ENCODE data around the gene MOCS1. TPM values are rescaled to one million over a fixed set of nuclear protein-coding genes. Genes with fewer than 3 reads are reported as not detected.

Gene MOCS1
- polyA plus RNA-seq, 10 donors = 4.5 to 7.1 (median 6.0) TPM

GRCh38 chr6:39925191-39925930 lies 8.9 kb downstream of the MOCS1 start:
- DNase-seq = no peak

- no peak for DNase-seq
Observed at GRCh38 chr6:39924283-39924682, 10.0 kb downstream of the MOCS1 start.

- DNase-seq = no peak
Observed at GRCh38 chr6:39923861-39924260, 10.4 kb downstream of the MOCS1 start.

DNA sequence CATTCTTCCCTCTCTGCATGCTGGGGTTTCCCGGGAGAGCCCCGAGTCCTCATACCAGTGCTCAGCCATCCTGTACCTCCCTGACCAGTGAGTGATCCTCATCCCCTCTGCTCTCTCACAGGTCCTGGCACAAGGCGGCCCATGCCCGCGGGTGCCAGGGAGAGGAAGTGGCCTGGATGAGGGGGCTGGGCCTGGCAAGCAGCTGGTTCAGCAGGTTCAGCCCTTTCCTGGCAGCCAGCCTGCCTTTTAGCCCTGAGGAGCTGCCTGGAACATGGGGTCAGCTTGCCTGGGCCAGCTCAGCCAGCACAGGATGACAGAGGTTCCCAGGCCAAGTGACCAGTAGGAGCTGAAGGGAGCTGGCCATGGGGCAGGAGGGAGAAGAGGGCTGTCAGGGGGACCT lies 10.9 kb downstream of the MOCS1 start:
- no peak for DNase-seq

DNA sequence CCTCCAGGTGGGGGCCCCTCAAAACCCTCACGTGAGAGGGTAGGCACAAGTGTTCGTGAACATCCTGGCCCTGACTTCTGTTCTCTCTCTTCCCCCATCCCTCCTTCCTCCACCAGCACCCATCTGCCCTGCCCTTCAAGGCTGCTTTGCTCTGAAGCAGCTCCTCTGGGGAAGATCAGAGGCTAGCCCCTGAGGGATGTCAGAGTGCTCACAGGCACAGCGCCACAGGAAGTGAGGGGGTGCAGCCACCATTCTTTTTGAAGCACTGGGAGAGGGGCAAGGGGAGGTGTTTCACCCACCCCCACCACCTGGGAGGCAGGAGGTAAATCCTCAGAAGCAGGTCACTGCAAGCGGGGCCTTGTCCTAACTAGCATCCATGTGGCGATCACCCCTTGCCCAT lies 11.4 kb downstream of the MOCS1 start:
- DNase-seq = no peak

DNA sequence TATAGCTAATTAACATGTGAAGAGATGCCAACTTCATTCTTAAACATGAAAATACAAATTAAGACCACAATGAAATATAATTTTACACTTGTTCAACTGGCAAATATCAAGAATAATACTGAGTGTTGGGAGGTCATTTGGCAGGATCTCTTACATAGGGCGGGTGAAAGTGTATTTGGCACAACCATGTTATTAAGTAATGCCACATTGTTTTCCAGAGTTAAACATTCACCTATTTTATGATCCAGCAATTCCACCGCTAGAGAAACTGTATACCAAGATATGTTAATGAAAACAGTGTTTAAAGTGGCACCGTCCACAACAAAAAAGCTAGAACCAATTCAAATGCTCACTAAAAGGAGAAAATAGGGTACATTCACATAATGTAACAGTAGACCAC lies 14.1 kb downstream of the MOCS1 start:
- no peak for DNase-seq

GRCh38 chr6:39918831-39919230 lies 15.4 kb downstream of the MOCS1 start:
- no peak for DNase-seq

- no peak for DNase-seq
Observed at GRCh38 chr6:39917981-39918380, 16.3 kb downstream of the MOCS1 start.

- DNase-seq = no peak
Observed at GRCh38 chr6:39917329-39917728, 16.9 kb downstream of the MOCS1 start.

DNA sequence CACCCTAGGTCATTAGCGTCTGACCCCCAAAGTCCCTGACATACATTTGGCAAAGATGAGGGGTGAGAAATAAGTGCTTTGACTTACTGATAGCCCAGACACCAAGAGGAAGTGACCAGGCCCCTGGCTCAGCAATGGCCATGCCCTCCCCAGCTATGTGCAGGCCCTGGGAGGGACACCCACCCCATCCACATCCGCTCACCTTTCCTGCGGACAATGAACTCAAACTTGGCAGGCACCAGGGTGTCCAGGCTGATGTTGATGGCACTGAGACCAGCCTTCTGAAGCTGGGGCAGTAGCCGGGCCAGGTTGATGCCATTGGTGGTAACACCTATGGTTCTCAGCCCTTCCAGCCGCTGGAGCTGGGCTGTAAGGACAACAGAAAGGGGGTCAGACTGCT lies 18.4 kb downstream of the MOCS1 start:
- DNase-seq = no peak

DNA sequence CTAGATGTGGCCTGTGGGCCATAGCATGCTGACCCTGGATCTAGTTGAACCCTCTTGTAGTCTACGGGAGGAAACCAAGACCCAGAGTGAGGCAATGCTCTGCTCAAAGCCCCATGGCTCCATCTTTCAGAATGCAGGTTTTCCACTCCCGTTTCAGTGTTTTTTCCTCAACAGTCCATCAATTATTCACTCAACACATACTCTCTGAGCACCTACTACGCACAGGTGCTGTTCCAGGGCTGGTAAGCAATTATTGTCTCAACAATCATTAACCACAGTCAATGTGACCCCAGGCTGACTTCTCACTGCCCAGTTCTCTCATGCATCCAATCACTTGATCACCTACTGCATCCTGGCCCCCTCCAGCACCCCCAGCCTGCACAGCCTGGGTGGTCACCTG lies 20.0 kb downstream of the MOCS1 start:
- DNase-seq = no peak

DNA sequence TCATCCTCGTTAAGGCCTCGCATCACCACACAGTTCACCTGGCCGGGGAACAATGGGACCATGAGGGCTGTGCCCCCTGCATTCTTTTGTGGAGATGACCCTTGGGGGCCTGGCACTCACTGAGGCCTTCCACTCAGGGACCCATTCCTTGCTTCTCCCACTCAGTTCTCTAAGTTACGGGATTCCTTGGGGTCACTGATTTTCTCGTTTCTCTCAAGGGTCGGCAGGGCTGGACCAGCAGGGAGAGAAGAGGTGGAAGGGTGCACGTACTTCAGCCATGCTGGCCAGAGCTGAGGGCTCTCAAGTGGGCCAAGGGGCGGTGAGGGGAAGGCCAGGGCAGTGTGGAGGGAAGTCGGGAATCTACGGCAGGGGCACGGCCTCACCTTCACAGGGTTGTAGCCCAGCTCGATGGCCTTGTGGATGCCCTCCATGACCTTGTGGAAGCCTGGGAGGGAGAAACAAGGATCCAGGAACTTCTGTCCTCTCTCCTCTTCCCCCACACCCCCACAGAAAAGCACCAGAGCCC lies 20.8 kb downstream of the MOCS1 start:
- DNase-seq = no peak

GRCh38 chr6:39912446-39912845 lies 21.8 kb downstream of the MOCS1 start:
- DNase-seq = no peak

- DNase-seq = no peak
Observed at GRCh38 chr6:39911513-39912125, 22.6 kb downstream of the MOCS1 start.

- DNase-seq = no peak
Observed at GRCh38 chr6:39910744-39911143, 23.5 kb downstream of the MOCS1 start.

GRCh38 chr6:39910164-39910563 lies 24.1 kb downstream of the MOCS1 start:
- DNase-seq = no peak

GRCh38 chr6:39909701-39910100 lies 24.6 kb downstream of the MOCS1 start:
- DNase-seq = no peak

- no peak for DNase-seq
Observed at GRCh38 chr6:39908838-39909583, 25.3 kb downstream of the MOCS1 start.

DNA sequence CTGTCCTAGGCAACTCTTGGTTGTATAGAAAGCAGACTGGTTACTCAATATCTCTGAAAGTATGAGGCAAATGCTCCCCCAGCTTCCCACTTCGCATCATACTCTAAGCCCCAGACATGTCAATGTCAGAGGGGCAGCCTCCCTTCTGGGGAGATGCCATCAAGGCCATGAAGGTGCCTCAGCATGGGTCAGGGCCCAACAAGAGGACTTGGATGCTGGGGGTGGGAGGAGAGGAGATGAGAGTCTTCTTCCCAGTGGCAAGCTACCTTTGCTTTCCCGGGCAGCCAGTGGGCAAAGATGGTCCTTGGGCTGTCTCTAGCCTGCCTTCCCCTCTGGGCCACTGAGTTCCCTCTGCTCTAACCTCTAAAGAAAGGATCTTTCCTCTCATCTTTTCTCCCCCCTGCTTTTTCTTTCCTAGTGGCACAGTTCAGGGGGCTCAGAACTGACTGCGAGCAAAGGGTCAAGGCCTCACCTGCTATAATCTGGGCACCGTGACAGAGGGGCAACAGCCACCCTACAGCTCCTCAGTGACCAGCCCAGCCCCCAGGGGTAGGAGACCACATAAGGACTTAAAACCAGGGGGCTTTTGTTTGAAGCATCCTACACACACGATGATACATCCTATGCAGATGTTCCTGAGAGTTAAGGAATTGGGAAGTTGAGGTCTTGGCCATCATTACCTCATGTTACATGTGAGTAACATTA lies 26.2 kb downstream of the MOCS1 start:
- no peak for DNase-seq

GRCh38 chr6:39906318-39906761 lies 27.9 kb downstream of the MOCS1 start:
- no peak for DNase-seq

GRCh38 chr6:39905640-39905975 lies 28.7 kb downstream of the MOCS1 start:
- DNase-seq = no peak

- no peak for DNase-seq
Observed at GRCh38 chr6:39904946-39905639, 29.2 kb downstream of the MOCS1 start.

All from muscle of back (tissue), 11 donors.